ENCODE measurements around the gene MMP28.

GRCh38 chr17:35786941-35787432, 8.5 kb downstream of the MMP28 start:
- TF ChIP-seq CEBPB (IDR thresholded peaks at IDR 0.05) (no peak), EP300 (IDR thresholded peaks at IDR 0.05; ENCODE audit: borderline replicate concordance) (no peak), TAF1 (IDR thresholded peaks at IDR 0.05; ENCODE audit: low read depth) (no peak), ZBTB7A (IDR thresholded peaks at IDR 0.05; ENCODE audit: low read depth) (no peak), RAD21 (IDR thresholded peaks at IDR 0.05; ENCODE audit: low read depth) (no peak), TEAD4 (IDR thresholded peaks at IDR 0.05) (no peak), REST (IDR thresholded peaks at IDR 0.05; ENCODE audit: low read depth) (no peak), CREB1 (IDR thresholded peaks at IDR 0.05; ENCODE audit: low read depth) (no peak), FOXM1 (IDR thresholded peaks at IDR 0.05; ENCODE audit: borderline replicate concordance, low read depth) (no peak), YY1 (IDR thresholded peaks at IDR 0.05; ENCODE audit: low read depth) (no peak), MAX (IDR thresholded peaks at IDR 0.05) (no peak)
